ENCODE measurements around the gene TTN.

TTN gene

GRCh38 chr2:178807227-178808008 lies at the start of gene TTN:
Gene TTN (minus strand): TSS chr2:178807423. CDS start chr2:178804642, 2,781 bp downstream.
- DNase-seq (ENCODE audit: low read depth), result no peak
- H3K4me3 ChIP-seq (ENCODE audit: low read depth, low read length), result no peak within 1 kb of the TSS

- DNase-seq (ENCODE audit: low read depth), result no peak
- H3K4me3 ChIP-seq (ENCODE audit: low read depth, low read length), result no peak overlapping the region
Measured at GRCh38 chr2:178855151-178855550, 47.9 kb upstream of the TTN start.

GRCh38 chr2:178848335-178848734 lies 41.1 kb upstream of the TTN start:
- no peak for DNase-seq (ENCODE audit: low read depth)
- H3K4me3 ChIP-seq (ENCODE audit: low read depth, low read length), result no peak overlapping the region

GRCh38 chr2:178846458-178846802 lies 39.2 kb upstream of the TTN start:
- DNase-seq (ENCODE audit: low read depth), result no peak
- H3K4me3 ChIP-seq (ENCODE audit: low read depth, low read length), result no peak overlapping the region

GRCh38 chr2:178845566-178846457 lies 38.6 kb upstream of the TTN start:
- DNase-seq (ENCODE audit: low read depth), result peak; percentile 78
- H3K4me3 ChIP-seq (ENCODE audit: low read depth, low read length), result no peak overlapping the region

GRCh38 chr2:178844701-178845100 lies 37.5 kb upstream of the TTN start:
- no peak overlapping the region for H3K4me3 ChIP-seq (ENCODE audit: low read depth, low read length)
- no peak for DNase-seq (ENCODE audit: low read depth)

GRCh38 chr2:178844269-178844668 lies 37.0 kb upstream of the TTN start:
- no peak for DNase-seq (ENCODE audit: low read depth)

GRCh38 chr2:178843697-178844096 lies 36.5 kb upstream of the TTN start:
- H3K4me3 ChIP-seq (ENCODE audit: low read depth, low read length), result no peak overlapping the region
- DNase-seq (ENCODE audit: low read depth), result no peak

More at GRCh38 chr2:178844269-178844668, 37.0 kb upstream of the TTN start:
- no peak overlapping the region for H3K4me3 ChIP-seq (ENCODE audit: low read depth, low read length)

- H3K4me3 ChIP-seq (ENCODE audit: low read depth, low read length), result no peak overlapping the region
- no peak for DNase-seq (ENCODE audit: low read depth)
Measured at GRCh38 chr2:178836807-178837206, 29.6 kb upstream of the TTN start.

GRCh38 chr2:178834086-178834485 lies 26.9 kb upstream of the TTN start:
- no peak for DNase-seq (ENCODE audit: low read depth)

GRCh38 chr2:178833382-178833781 lies 26.2 kb upstream of the TTN start:
- no peak for DNase-seq (ENCODE audit: low read depth)

More at GRCh38 chr2:178834086-178834485, 26.9 kb upstream of the TTN start:
- H3K4me3 ChIP-seq (ENCODE audit: low read depth, low read length), result no peak overlapping the region

GRCh38 chr2:178830451-178830850 lies 23.2 kb upstream of the TTN start:
- no peak overlapping the region for H3K4me3 ChIP-seq (ENCODE audit: low read depth, low read length)
- no peak for DNase-seq (ENCODE audit: low read depth)

More at GRCh38 chr2:178833382-178833781, 26.2 kb upstream of the TTN start:
- H3K4me3 ChIP-seq (ENCODE audit: low read depth, low read length), result no peak overlapping the region

- DNase-seq (ENCODE audit: low read depth), result no peak
Measured at GRCh38 chr2:178829981-178830380, 22.8 kb upstream of the TTN start.

GRCh38 chr2:178829299-178829960 lies 22.2 kb upstream of the TTN start:
- no peak overlapping the region for H3K4me3 ChIP-seq (ENCODE audit: low read depth, low read length)
- DNase-seq (ENCODE audit: low read depth), result no peak

More at GRCh38 chr2:178829981-178830380, 22.8 kb upstream of the TTN start:
- H3K4me3 ChIP-seq (ENCODE audit: low read depth, low read length), result no peak overlapping the region

- DNase-seq (ENCODE audit: low read depth), result no peak
- H3K4me3 ChIP-seq (ENCODE audit: low read depth, low read length), result no peak overlapping the region
Measured at GRCh38 chr2:178828486-178828881, 21.3 kb upstream of the TTN start.

GRCh38 chr2:178827739-178828485 lies 20.7 kb upstream of the TTN start:
- DNase-seq (ENCODE audit: low read depth), result no peak
- H3K4me3 ChIP-seq (ENCODE audit: low read depth, low read length), result no peak overlapping the region

- DNase-seq (ENCODE audit: low read depth), result no peak
Measured at GRCh38 chr2:178827111-178827510, 19.9 kb upstream of the TTN start.

GRCh38 chr2:178825183-178825582 lies 18.0 kb upstream of the TTN start:
- no peak for DNase-seq (ENCODE audit: low read depth)

More at GRCh38 chr2:178827111-178827510, 19.9 kb upstream of the TTN start:
- no peak overlapping the region for H3K4me3 ChIP-seq (ENCODE audit: low read depth, low read length)

GRCh38 chr2:178824181-178824580 lies 17.0 kb upstream of the TTN start:
- no peak for DNase-seq (ENCODE audit: low read depth)
- no peak overlapping the region for H3K4me3 ChIP-seq (ENCODE audit: low read depth, low read length)

More at GRCh38 chr2:178825183-178825582, 18.0 kb upstream of the TTN start:
- no peak overlapping the region for H3K4me3 ChIP-seq (ENCODE audit: low read depth, low read length)

All from skeletal muscle cell (primary cell).